CD4-positive, CD25-positive, alpha-beta regulatory T cell (primary cell): ENCODE data around the gene EMX1. TPM values are rescaled to one million over a fixed set of nuclear protein-coding genes. Genes with fewer than 3 reads are reported as not detected.
A peak's percentile ranks its signal among the peaks of the same experiment; 100 is the strongest.

Source experiments
- ATAC-seq, 2 donors: fragments of 150-1000 bp; cut with Tn5 transposase; one replicate each; pipeline ENCODE4 v1.10.0; 2021; ENCODE audit warnings: low read depth in 2 of 2, moderate number of reproducible peaks in 2 of 2, moderate library complexity in 1 of 2
- DNase-seq, 3 donors: peaks; one replicate each; pipeline versions ENCODE4 v3.0.0 to v3.0.0-alpha.2; 2012 to 2022; ENCODE audit warnings: mixed read lengths in 1 of 3
- H3K27ac ChIP-seq: one replicate; pipeline ENCODE4 v1.7.0; 2013; ENCODE audit warnings: mild to moderate bottlenecking, low read length; ENCODE audit not compliant: insufficient read depth, poor library complexity, severe bottlenecking
- H3K27me3 ChIP-seq: one replicate; pipeline ENCODE4 v1.7.0; 2013; ENCODE audit warnings: low read length; ENCODE audit not compliant: control insufficient read depth, insufficient read depth
- H3K36me3 ChIP-seq: one replicate; pipeline ENCODE4 v1.7.0; 2013; ENCODE audit warnings: mild to moderate bottlenecking, low read length, moderate library complexity; ENCODE audit not compliant: control insufficient read depth, insufficient read depth
- H3K4me1 ChIP-seq: 2 replicates; pipeline ENCODE4 v1.7.0; 2013; ENCODE audit warnings: mild to moderate bottlenecking, low read length; ENCODE audit not compliant: insufficient read depth, control insufficient read depth, poor library complexity, severe bottlenecking
- H3K4me3 ChIP-seq: one replicate; pipeline ENCODE4 v1.7.0; 2013; ENCODE audit warnings: low read depth, mild to moderate bottlenecking, low read length, moderate library complexity
- H3K9me3 ChIP-seq, 2 experiments: 1 replicate in 1 of 2; 2 replicates in 1 of 2; pipeline ENCODE4 v1.7.0; 2013; ENCODE audit warnings: low read length in 2 of 2, mild to moderate bottlenecking in 1 of 2, moderate library complexity in 1 of 2; ENCODE audit not compliant: control insufficient read depth in 2 of 2
- H3K27ac Mint-ChIP-seq, 3 donors: one replicate each; pipeline ENCODE4 v1.8.0; 2020 to 2022; ENCODE audit warnings: mild to moderate bottlenecking in 3 of 3, mixed read lengths in 3 of 3, moderate library complexity in 2 of 3
- H3K27me3 Mint-ChIP-seq: one replicate; pipeline ENCODE4 v1.8.0; 2022; ENCODE audit warnings: mild to moderate bottlenecking, mixed read lengths
- H3K36me3 Mint-ChIP-seq: one replicate; pipeline ENCODE4 v1.8.0; 2020; ENCODE audit warnings: mixed read lengths
- H3K4me1 Mint-ChIP-seq, 4 donors: one replicate each; pipeline ENCODE4 v1.8.0; 2020 to 2022; ENCODE audit warnings: mixed read lengths in 4 of 4, mild to moderate bottlenecking in 1 of 4
- H3K4me3 Mint-ChIP-seq, 4 donors: one replicate each; pipeline ENCODE4 v1.8.0; 2020 to 2022; ENCODE audit warnings: mild to moderate bottlenecking in 4 of 4, mixed read lengths in 4 of 4, moderate library complexity in 3 of 4
- H3K9me3 Mint-ChIP-seq, 7 donors: one replicate each; pipeline ENCODE4 v1.8.0; 2020 to 2022; ENCODE audit warnings: mixed read lengths in 7 of 7, mild to moderate bottlenecking in 3 of 7, moderate library complexity in 2 of 7
- polyA plus RNA-seq, 4 donors: library from polyadenylated mRNA; unstranded; fragments of 300-500 nt; fragmentation: Illumina TruSeq; gene quantifications; one replicate each; pipeline ENCODE4 v1.2.3, GENCODE V29; 2021
- total RNA-seq: library from RNA; stranded (reverse); gene quantifications from one replicate; pipeline ENCODE4 v1.2.3, GENCODE V29; 2022

Gene EMX1
- total RNA-seq, result not detected
- not detected for polyA plus RNA-seq

DNA sequence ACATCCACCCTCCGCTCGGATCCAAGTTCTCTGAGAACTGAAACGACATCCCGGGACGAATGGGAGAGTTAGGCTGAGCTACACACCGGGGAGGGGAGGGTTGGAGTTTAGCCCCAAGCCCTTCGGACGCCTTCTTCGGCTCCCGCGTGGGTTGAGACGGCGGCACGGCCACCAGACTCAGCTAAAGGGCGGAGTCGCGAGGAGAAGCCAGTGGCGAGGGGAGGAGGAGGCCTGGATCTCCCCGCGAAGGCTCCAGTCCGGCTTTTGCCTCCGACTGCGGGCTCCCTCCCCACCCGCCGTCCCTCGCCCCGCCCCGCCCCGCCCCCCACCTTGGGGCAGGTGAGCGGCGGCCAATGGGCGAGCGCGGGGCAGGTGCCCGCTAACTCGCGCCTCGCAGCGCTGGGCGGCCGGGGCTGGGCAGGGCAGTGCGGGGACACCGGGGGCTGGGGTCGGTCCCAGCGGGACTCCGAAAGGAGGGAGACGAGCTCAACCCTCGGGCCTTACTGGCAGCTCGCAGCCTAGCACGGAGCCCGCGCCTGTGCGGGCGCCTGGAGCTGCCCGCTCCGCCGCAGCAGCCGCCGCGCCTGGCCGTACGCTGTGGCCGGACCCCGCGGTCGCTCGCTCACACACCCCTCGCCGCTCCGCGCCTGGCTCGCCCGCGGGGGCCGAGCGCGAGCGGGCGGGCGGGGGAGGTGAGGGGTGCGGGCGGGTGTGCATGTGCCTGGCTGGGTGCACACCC lies at the start of gene EMX1:
EMX1 (plus strand) TSS at position 382 of the 739 bp plus-strand sequence; CDS start at position 716, 334 bp downstream.
- Mint-ChIP-seq H3K27me3 (peaks cover 85% of the 10 kb centered on the region), H3K4me3 (peak within 1 kb of the TSS; percentile 72 to 84 (median 82)), H3K4me1 (peaks cover 4 to 48% (median 16%) of the 10 kb centered on the region in 4 donors), H3K36me3 (no peaks in the 10 kb centered on the region), H3K27ac (no peak within 1 kb of the TSS), H3K9me3 (peaks cover 0 to 3% (median 0%) of the 10 kb centered on the region in 7 donors)
- H3K9me3 ChIP-seq, result no peaks in the 10 kb centered on the region
- H3K4me1 ChIP-seq, result peaks cover 49% of the 10 kb centered on the region
- no peak within 1 kb of the TSS for H3K27ac ChIP-seq
- peaks cover 39% of the 10 kb centered on the region for H3K27me3 ChIP-seq
- H3K4me3 ChIP-seq, result peak within 1 kb of the TSS; percentile 44
- ATAC-seq, result peak; percentile 25 to 38
- DNase-seq, result peak in 2 of 3 donors; percentile 43 to 47
- H3K36me3 ChIP-seq, result no peaks in the 10 kb centered on the region

DNA sequence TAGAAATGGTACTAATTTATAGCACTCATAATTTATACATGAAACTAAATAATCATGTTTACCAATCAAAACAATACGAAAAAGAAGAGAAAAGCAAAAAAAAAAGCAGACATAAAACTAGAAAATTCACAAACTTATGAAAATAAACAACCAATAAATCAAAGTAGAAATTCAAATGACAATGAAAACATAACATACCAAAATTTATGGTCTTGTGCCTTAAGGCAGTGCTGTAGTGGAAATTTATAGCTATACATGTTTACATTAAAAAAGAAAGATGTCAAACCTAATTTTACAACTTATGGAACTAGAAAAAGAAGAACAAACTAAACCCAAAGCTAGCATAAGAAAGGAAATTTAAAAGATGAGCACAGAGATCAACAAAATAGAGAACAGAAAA lies 46.3 kb upstream of the EMX1 start:
- H3K27ac ChIP-seq, result no peak overlapping the region
- H3K4me3 ChIP-seq, result no peak overlapping the region
- Mint-ChIP-seq H3K4me3 (no peak overlapping the region), H3K36me3 (no peaks in the 10 kb centered on the region), H3K4me1 (no peaks in the 10 kb centered on the region), H3K9me3 (peaks cover 0 to 9% (median 0%) of the 10 kb centered on the region in 7 donors), H3K27me3 (peaks cover 32% of the 10 kb centered on the region), H3K27ac (no peak overlapping the region)
- no peaks in the 10 kb centered on the region for H3K9me3 ChIP-seq
- H3K4me1 ChIP-seq, result no peaks in the 10 kb centered on the region
- H3K27me3 ChIP-seq, result peaks cover 9% of the 10 kb centered on the region
- H3K36me3 ChIP-seq, result no peaks in the 10 kb centered on the region
- DNase-seq, result no peak
- ATAC-seq, result no peak

DNA sequence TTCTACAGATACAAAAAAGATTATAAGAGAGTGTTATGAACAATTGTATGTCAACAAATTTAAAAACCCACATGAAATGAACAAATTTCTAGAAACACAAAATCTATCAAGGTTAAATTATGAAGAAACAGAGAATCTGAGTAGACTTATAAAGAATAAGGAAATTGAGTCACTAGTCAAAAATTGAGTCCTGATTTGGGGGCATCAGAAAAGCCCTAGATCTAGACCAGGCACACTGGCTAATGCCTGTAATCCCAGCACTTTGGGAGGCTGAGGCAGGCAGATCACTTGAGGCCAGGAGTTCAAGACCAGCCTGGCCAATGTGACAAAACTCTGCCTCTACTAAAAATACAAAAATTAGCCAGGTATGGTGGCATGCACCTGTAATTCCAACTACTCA lies 45.4 kb upstream of the EMX1 start:
- Mint-ChIP-seq H3K27me3 (peaks cover 32% of the 10 kb centered on the region), H3K27ac (no peak overlapping the region), H3K4me1 (no peaks in the 10 kb centered on the region), H3K36me3 (no peaks in the 10 kb centered on the region), H3K4me3 (no peak overlapping the region), H3K9me3 (peaks cover 0 to 9% (median 0%) of the 10 kb centered on the region in 7 donors)
- H3K27ac ChIP-seq, result no peak overlapping the region
- no peaks in the 10 kb centered on the region for H3K36me3 ChIP-seq
- H3K4me3 ChIP-seq, result no peak overlapping the region
- H3K27me3 ChIP-seq, result peaks cover 8% of the 10 kb centered on the region
- no peaks in the 10 kb centered on the region for H3K9me3 ChIP-seq
- no peak for DNase-seq
- no peak for ATAC-seq
- H3K4me1 ChIP-seq, result no peaks in the 10 kb centered on the region

DNA sequence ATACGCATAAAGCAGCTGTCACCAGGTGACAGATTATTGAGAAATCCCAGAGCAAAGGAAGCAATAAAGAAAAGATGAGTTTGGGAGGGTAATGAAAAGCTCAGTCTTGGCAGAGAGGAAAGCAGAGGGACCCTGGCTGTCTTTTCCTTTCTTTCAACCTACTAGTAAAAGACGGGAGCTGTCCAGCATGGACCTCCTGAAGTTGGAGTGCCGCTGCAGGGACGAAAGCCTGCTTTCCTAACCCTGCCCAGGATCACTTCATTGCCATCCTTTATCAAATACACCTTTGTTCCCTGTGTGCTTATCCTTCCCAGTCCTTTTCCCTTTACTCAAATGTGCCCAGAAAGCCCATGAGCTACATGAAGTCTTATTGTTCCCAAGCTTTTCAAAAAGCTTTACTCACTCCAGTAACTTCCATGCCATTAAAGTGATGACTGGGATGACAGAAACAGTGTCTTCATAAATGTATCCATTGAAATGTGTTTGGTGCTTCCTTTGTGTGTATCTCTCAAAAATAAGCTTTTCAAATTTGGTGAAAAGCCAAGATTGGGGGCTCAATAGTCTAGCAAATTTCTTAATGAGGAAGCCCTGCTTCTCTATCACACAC lies 33.9 kb upstream of the EMX1 start:
- DNase-seq, result no peak
- Histone ChIP-seq H3K4me3 (no peak overlapping the region), H3K9me3 (no peaks in the 10 kb centered on the region), H3K36me3 (no peaks in the 10 kb centered on the region), H3K27ac (no peak overlapping the region), H3K27me3 (peaks cover 33% of the 10 kb centered on the region), H3K4me1 (peaks cover 12% of the 10 kb centered on the region)
- no peak for ATAC-seq
- Mint-ChIP-seq H3K27me3 (peaks cover 75% of the 10 kb centered on the region), H3K36me3 (no peaks in the 10 kb centered on the region), H3K4me1 (peaks cover 0 to 15% (median 8%) of the 10 kb centered on the region in 4 donors), H3K27ac (no peak overlapping the region), H3K4me3 (no peak overlapping the region), H3K9me3 (peaks cover 0 to 5% (median 2%) of the 10 kb centered on the region in 7 donors)

DNA sequence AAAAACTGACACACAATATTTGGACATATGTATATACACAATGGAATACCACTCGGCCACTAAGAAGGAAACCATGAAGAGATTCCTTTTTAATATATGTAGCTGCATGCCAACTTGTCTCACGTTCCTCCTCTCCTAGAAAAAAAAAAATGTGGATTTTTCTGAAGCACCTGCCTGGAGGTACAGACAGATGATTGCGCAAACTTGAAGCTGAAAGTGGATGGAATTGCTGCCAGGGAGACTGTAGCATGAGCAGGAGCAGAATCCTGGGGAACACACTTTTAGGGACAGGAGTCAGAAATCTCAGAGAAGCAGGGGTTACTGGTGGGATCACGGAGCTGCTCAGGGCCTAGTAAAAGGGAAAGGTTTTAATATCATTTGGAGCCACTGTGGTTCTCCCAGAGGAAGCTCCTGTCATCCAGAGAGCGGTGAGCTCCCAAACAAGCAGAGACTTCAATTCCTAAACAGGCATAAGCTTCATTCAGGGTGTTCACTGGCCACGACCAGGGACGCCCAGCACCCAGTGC lies 30.8 kb upstream of the EMX1 start:
- H3K27ac ChIP-seq, result no peak overlapping the region
- ATAC-seq, result no peak
- H3K27ac Mint-ChIP-seq, result no peak overlapping the region
- H3K4me1 ChIP-seq, result peaks cover 12% of the 10 kb centered on the region
- H3K27me3 ChIP-seq, result peaks cover 39% of the 10 kb centered on the region
- H3K9me3 Mint-ChIP-seq, result peaks cover 0 to 2% (median under 1%) of the 10 kb centered on the region in 7 donors
- no peak for DNase-seq
- no peak overlapping the region for H3K4me3 ChIP-seq
- H3K27me3 Mint-ChIP-seq, result peaks cover 77% of the 10 kb centered on the region
- no peaks in the 10 kb centered on the region for H3K36me3 ChIP-seq
- peaks cover 0 to 15% (median 8%) of the 10 kb centered on the region in 4 donors for H3K4me1 Mint-ChIP-seq
- peak overlapping the region; percentile 60 to 94 (median 78) for H3K4me3 Mint-ChIP-seq
- peaks cover 4% of the 10 kb centered on the region for H3K36me3 Mint-ChIP-seq
- no peaks in the 10 kb centered on the region for H3K9me3 ChIP-seq

DNA sequence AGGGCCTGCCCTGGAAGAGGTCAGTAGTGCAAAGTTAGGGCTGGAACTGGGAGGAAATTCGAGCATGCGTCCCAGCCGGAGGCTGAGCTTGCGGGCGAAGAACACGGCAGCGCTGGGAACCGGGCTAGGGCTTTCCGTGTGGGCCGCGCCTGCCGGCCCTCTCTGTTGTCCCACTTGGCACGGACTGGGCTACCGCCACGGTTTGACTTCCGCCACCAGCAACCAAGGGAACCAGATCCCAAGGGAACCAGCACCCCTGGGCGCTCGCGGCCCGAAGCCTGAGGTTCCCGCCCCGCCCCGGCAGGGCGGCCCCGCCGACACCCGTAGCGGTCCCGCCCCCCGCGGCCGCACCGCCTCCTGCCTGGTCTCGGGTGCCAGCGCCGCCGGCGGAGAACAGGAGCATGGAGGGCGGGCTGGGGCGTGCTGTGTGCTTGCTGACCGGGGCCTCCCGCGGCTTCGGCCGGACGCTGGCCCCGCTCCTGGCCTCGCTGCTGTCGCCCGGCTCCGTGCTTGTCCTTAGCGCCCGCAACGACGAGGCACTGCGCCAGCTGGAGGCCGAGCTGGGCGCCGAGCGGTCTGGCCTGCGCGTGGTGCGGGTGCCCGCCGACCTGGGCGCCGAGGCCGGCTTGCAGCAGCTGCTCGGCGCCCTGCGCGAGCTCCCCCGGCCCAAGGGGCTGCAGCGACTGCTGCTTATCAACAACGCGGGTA lies 30.1 kb upstream of the EMX1 start, which contains the start of gene SPR:
SPR (plus strand) TSS at position 377 of the 708 bp plus-strand sequence; CDS start at position 402, 25 bp downstream.
- Mint-ChIP-seq H3K27ac (no peak within 1 kb of the TSS), H3K36me3 (peaks cover 4% of the 10 kb centered on the region), H3K4me3 (peak within 1 kb of the TSS; percentile 69 to 94 (median 78)), H3K27me3 (peaks cover 73% of the 10 kb centered on the region), H3K4me1 (peaks cover 0 to 15% (median 8%) of the 10 kb centered on the region in 4 donors), H3K9me3 (peaks cover 0 to 2% (median 0%) of the 10 kb centered on the region in 7 donors)
- peak; percentile 11 to 63 (median 28) for DNase-seq
- no peaks in the 10 kb centered on the region for H3K9me3 ChIP-seq
- peaks cover 12% of the 10 kb centered on the region for H3K4me1 ChIP-seq
- H3K4me3 ChIP-seq, result peak within 1 kb of the TSS; percentile 44
- no peaks in the 10 kb centered on the region for H3K36me3 ChIP-seq
- peaks cover 39% of the 10 kb centered on the region for H3K27me3 ChIP-seq
- ATAC-seq, result peak; percentile 67 to 72
- H3K27ac ChIP-seq, result no peak within 1 kb of the TSS

DNA sequence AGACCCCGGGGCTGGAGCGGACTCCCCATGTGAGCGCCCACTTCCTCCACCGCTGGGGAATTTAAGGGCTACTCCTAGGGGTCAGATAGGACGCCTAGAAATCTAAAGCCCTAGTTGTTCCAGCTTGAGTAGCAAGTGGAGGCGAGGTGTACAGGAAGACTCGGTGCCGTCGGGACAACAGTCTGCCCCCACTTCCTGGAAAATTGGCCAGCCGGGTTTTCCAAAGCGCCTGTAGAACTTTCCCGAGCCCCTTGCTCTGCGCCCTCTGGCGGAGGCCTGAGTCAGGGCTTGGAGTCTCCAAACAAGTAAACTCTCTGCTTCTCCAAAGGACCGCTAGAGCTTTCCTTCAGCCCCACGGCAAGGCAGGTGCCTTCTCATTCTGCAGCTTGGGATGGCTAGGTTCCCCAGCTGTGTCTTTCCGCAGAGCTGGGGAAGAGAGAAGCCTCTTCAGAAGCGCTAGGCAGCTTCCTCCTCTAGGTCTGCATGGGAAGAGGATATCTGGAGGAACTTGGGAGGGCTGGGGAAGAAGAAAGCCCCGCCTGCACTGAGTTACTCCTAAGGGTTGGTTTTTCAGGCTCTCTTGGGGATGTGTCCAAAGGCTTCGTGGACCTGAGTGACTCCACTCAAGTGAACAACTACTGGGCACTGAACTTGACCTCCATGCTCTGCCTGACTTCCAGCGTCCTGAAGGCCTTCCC lies 29.4 kb upstream of the EMX1 start:
- peak in 2 of 3 donors; percentile 9 to 47 for DNase-seq
- H3K36me3 ChIP-seq, result no peaks in the 10 kb centered on the region
- ATAC-seq, result peak in 1 of 2 donors; percentile 16
- peaks cover 4% of the 10 kb centered on the region for H3K36me3 Mint-ChIP-seq
- H3K27me3 ChIP-seq, result peaks cover 39% of the 10 kb centered on the region
- H3K27ac Mint-ChIP-seq, result no peak overlapping the region
- no peaks in the 10 kb centered on the region for H3K9me3 ChIP-seq
- H3K4me1 Mint-ChIP-seq, result peaks cover 0 to 15% (median 8%) of the 10 kb centered on the region in 4 donors
- no peak overlapping the region for H3K27ac ChIP-seq
- H3K4me1 ChIP-seq, result peaks cover 12% of the 10 kb centered on the region
- H3K9me3 Mint-ChIP-seq, result peaks cover 0 to 2% (median 0%) of the 10 kb centered on the region in 7 donors
- peaks cover 66% of the 10 kb centered on the region for H3K27me3 Mint-ChIP-seq
- H3K4me3 ChIP-seq, result peak overlapping the region; percentile 44
- peak overlapping the region; percentile 69 to 79 (median 74) for H3K4me3 Mint-ChIP-seq
